Transverse colon (tissue), 4 donors: ENCODE results near the gene CMPK1.

Experiments
- EP300 ChIP-seq: sonication (generic); formaldehyde crosslinking; IDR thresholded peaks from one replicate; pipeline ENCODE4 v1.6.1; 2017; ENCODE audit warnings: antibody characterized with exemption, low read depth
- POLR2A ChIP-seq: fragments of 450-650 bp; IDR thresholded peaks from one replicate; pipeline ENCODE4 v1.6.1; 2016; ENCODE audit warnings: antibody characterized with exemption, mild to moderate bottlenecking, moderate library complexity
- POLR2AphosphoS5 ChIP-seq, 3 donors: sonication (generic); formaldehyde crosslinking; IDR thresholded peaks; one replicate each; pipeline ENCODE4 v1.6.1; 2016; ENCODE audit warnings: antibody characterized with exemption in 3 of 3
- TF ChIP-seq, protein P1 (sequence below), 5 experiments: fragments of 200-600 bp in 3 of 5; fragments of 450-650 bp in 2 of 5; sonication (generic) in 3 of 5; IDR thresholded peaks; 1 replicate in 2 of 5; 2 replicates in 3 of 5; pipeline ENCODE4 v1.5.1; 2016 to 2017; ENCODE audit warnings: antibody characterized with exemption in 5 of 5, inconsistent platforms in 3 of 5, mild to moderate bottlenecking in 2 of 5, moderate library complexity in 1 of 5

DNA sequence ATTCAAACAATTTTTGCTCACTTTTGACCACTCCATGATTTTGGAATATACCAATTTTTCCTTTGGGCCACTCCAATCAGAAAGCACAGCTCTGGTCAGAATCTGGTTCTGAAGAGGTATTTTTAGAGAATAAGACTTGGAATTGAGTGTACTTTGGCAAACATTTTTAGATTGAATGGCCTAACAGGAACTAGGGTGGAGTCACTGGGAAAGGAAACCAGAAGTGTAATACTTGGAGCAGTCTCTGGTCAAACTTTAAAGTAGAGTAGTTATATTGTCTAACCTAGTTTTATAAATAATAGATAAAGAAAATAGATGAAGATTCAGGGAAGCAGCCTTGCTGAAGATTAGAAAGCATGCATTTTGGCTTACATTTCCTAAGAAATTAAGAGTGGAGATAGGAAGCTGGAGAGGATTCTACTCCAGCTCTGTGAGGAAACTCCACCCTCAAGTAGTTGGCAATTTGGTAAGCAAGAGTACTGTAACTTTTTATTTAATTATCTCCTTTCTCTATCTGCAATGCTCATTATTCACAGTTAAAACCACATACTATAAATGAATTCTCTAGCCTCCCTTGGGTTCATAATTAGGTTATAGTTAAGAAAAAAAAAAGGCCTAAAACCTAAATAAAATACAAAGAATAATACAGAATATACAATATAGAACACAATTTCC, 35.4 kb upstream of the CMPK1 start:
- no peak for TF ChIP-seq POLR2A
- TF ChIP-seq, protein P1, sequence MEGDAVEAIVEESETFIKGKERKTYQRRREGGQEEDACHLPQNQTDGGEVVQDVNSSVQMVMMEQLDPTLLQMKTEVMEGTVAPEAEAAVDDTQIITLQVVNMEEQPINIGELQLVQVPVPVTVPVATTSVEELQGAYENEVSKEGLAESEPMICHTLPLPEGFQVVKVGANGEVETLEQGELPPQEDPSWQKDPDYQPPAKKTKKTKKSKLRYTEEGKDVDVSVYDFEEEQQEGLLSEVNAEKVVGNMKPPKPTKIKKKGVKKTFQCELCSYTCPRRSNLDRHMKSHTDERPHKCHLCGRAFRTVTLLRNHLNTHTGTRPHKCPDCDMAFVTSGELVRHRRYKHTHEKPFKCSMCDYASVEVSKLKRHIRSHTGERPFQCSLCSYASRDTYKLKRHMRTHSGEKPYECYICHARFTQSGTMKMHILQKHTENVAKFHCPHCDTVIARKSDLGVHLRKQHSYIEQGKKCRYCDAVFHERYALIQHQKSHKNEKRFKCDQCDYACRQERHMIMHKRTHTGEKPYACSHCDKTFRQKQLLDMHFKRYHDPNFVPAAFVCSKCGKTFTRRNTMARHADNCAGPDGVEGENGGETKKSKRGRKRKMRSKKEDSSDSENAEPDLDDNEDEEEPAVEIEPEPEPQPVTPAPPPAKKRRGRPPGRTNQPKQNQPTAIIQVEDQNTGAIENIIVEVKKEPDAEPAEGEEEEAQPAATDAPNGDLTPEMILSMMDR (IDR thresholded peaks at IDR 0.05), result no peak
- TF ChIP-seq EP300, result no peak
- no peak for TF ChIP-seq POLR2AphosphoS5 (IDR thresholded peaks at IDR 0.05)
